ENCODE data around the gene KDM8. TPM values are rescaled to one million over a fixed set of nuclear protein-coding genes. Genes with fewer than 3 reads are reported as not detected.
A peak's percentile ranks its signal among the peaks of the same experiment; 100 is the strongest.

The KDM8 gene
- total and polyA plus RNA-seq, 5 donors from 2014 or later: 2.8 to 14.7 (median 5.5) TPM

DNA sequence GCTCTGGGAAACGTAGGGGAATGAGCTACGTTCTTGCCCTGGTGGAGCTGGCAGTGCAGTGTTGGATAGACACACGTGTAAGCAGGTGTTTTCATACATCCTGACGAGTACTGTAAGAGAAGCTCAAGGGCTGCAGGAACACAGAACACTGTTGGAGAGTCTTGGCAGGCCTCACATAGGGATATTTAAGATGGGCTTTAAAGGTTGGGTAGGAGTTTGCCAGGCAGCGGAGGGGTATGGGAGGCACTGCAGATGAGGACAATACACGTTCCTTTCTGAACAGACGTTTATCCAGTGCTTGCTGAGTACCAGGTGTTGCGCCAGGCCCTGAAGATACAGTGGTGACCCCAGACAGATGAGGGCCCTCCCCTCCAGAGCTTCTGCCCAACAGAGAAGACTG lies 6.3 kb downstream of the KDM8 start:
- peaks cover 13% of the 10 kb centered on the region for H3K36me3 Mint-ChIP-seq
- Histone ChIP-seq H3K9me3 (ENCODE audit: control insufficient read depth in 2 of 2, low read length in 2 of 2) (no peaks in the 10 kb centered on the region), H3K36me3 (ENCODE audit: control insufficient read depth, insufficient read depth, low read length) (peaks cover 34% of the 10 kb centered on the region), H3K4me1 (ENCODE audit: control insufficient read depth, insufficient read depth, low read length, poor library complexity, severe bottlenecking) (peaks cover 3% of the 10 kb centered on the region), H3K4me3 (ENCODE audit: low read depth, low read length) (no peak overlapping the region), H3K27me3 (ENCODE audit: control insufficient read depth, insufficient read depth, low read length) (no peaks in the 10 kb centered on the region), H3K27ac (ENCODE audit: insufficient read depth, low read length, poor library complexity, severe bottlenecking) (no peak overlapping the region)
- H3K27me3 Mint-ChIP-seq: no peaks in the 10 kb centered on the region
- H3K4me1 Mint-ChIP-seq: peaks cover 0 to 10% (median 1%) of the 10 kb centered on the region in 4 donors
- DNase-seq (no peak), ATAC-seq (ENCODE audit: low read depth in 2 of 2) (no peak)
- no peak overlapping the region for H3K27ac Mint-ChIP-seq
- no peak overlapping the region for H3K4me3 Mint-ChIP-seq
- H3K9me3 Mint-ChIP-seq: no peaks in the 10 kb centered on the region

DNA sequence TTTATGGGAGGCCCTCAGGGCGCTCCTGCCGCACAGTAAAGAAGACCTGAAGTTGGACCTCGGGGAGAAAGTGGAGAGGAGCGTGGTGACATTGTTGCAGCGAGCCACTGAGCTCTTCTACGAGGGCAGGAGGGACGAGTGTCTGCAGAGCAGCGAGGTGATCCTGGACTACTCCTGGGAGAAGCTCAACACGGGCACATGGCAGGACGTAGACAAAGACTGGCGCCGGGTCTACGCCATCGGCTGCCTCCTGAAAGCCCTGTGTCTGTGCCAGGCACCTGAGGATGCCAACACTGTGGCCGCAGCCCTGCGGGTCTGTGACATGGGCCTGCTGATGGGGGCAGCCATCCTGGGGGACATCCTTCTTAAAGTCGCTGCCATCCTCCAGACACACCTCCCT lies 6.8 kb downstream of the KDM8 start:
- peaks cover 18% of the 10 kb centered on the region for H3K36me3 Mint-ChIP-seq
- H3K9me3 Mint-ChIP-seq: no peaks in the 10 kb centered on the region
- no peak for ATAC-seq (ENCODE audit: low read depth in 2 of 2)
- H3K27ac Mint-ChIP-seq: no peak overlapping the region
- no peaks in the 10 kb centered on the region for H3K27me3 Mint-ChIP-seq
- Histone ChIP-seq H3K27me3 (ENCODE audit: control insufficient read depth, insufficient read depth, low read length) (no peaks in the 10 kb centered on the region), H3K36me3 (ENCODE audit: control insufficient read depth, insufficient read depth, low read length) (peaks cover 40% of the 10 kb centered on the region), H3K9me3 (ENCODE audit: control insufficient read depth in 2 of 2, low read length in 2 of 2) (no peaks in the 10 kb centered on the region), H3K4me1 (ENCODE audit: control insufficient read depth, insufficient read depth, low read length, poor library complexity, severe bottlenecking) (no peaks in the 10 kb centered on the region), H3K27ac (ENCODE audit: insufficient read depth, low read length, poor library complexity, severe bottlenecking) (no peak overlapping the region), H3K4me3 (ENCODE audit: low read depth, low read length) (no peak overlapping the region)
- peaks cover 0 to 10% (median under 1%) of the 10 kb centered on the region in 4 donors for H3K4me1 Mint-ChIP-seq
- H3K4me3 Mint-ChIP-seq: no peak overlapping the region
- no peak for DNase-seq

DNA sequence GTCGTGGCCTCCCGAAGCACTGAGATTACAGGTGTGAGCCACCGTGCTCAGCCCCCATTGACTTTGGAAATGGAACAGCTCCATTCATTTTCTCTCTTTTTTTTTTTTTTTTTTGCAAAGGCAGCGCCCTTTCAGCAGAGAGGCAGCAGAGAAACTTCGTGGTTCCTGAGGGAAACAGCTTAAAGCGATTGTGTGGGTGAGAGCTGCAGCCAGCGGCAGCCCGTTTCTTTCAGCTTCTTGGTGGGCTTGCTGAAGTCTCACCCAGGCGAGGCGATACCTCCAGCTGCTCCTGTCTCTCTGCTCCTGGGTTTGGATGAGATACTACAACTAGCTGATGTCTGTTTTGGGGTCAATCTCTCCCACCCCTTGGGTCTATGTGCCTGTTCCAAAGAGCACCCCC lies 7.7 kb downstream of the KDM8 start:
- H3K36me3 ChIP-seq (ENCODE audit: control insufficient read depth, insufficient read depth, low read length): peaks cover 47% of the 10 kb centered on the region
- Mint-ChIP-seq H3K9me3 (no peaks in the 10 kb centered on the region), H3K4me3 (no peak overlapping the region), H3K4me1 (peaks cover 0 to 8% (median 0%) of the 10 kb centered on the region in 4 donors), H3K27me3 (no peaks in the 10 kb centered on the region), H3K36me3 (peaks cover 22% of the 10 kb centered on the region), H3K27ac (no peak overlapping the region)
- no peak overlapping the region for H3K27ac ChIP-seq (ENCODE audit: insufficient read depth, low read length, poor library complexity, severe bottlenecking)
- H3K4me1 ChIP-seq (ENCODE audit: control insufficient read depth, insufficient read depth, low read length, poor library complexity, severe bottlenecking): no peaks in the 10 kb centered on the region
- no peak overlapping the region for H3K4me3 ChIP-seq (ENCODE audit: low read depth, low read length)
- H3K9me3 ChIP-seq (ENCODE audit: control insufficient read depth in 2 of 2, low read length in 2 of 2): no peaks in the 10 kb centered on the region
- ATAC-seq (ENCODE audit: low read depth in 2 of 2): no peak
- DNase-seq: no peak
- H3K27me3 ChIP-seq (ENCODE audit: control insufficient read depth, insufficient read depth, low read length): no peaks in the 10 kb centered on the region

DNA sequence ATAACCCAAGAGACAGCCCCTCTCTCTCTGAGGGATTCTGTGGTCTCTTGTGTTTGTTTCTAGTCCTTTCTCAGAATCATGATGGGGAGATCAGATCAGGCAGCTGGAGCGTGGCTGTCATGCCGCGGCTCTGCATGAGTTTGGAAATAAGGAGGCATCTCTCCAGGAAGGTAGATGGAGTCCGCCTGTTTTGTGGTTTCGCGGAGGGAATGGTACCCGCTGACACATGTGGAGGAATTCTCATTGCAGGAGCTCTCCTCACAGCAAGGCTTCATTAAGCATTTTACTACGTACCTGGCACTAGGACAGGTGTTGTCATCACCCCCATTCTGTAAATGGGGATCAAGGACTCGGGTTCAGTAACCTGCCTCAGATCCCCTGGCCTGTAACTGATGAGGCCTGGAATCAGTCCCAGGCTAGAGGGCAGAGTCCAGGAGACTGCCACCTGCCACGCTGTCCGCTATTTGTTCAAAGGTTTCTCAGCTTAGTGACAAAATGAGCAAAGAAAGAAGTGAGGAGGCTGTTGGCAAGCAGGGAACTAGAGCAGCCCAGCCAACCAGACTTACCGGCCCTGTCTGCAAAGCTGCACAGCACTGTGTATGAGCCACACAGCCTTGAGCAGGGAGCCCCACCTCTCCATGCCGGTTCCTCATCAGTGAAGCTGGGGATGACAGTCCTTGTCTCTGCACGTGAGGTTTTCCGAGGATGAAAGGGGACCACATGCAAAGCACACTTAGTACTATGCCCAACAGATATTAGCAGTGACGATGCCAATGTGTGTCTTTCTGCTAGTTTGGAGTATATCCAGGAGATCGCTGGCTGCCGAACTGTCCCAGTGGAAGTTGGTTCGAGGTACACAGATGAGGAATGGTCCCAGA lies 11.0 kb downstream of the KDM8 start:
- ATAC-seq (ENCODE audit: low read depth in 2 of 2): no peak
- H3K27ac Mint-ChIP-seq: peak overlapping the region in 2 of 3 donors; percentile 12 to 61

DNA sequence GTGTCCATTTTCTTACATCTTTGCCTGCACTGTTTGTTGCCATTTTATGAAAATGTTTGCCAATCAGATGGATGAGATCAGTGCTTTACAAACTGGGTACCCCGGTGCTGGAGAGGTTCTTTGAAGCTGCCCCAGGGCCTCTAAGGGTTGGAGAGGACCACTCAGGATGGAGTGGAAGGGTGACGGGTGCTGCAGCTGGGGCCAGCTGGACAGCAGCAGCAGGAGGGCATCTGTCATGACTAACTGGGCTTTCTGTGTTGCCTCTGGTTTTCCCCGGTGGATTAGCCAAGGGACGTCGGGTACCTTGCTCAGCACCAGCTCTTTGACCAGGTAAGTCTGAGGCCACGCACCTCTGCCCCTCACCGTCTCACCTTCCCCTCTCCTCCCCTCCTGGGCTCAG lies 12.3 kb downstream of the KDM8 start:
- Histone ChIP-seq H3K27me3 (ENCODE audit: control insufficient read depth, insufficient read depth, low read length) (no peaks in the 10 kb centered on the region), H3K27ac (ENCODE audit: insufficient read depth, low read length, poor library complexity, severe bottlenecking) (no peak overlapping the region), H3K4me1 (ENCODE audit: control insufficient read depth, insufficient read depth, low read length, poor library complexity, severe bottlenecking) (no peaks in the 10 kb centered on the region), H3K36me3 (ENCODE audit: control insufficient read depth, insufficient read depth, low read length) (peaks cover 59% of the 10 kb centered on the region), H3K4me3 (ENCODE audit: low read depth, low read length) (no peak overlapping the region), H3K9me3 (ENCODE audit: control insufficient read depth in 2 of 2, low read length in 2 of 2) (no peaks in the 10 kb centered on the region)
- Mint-ChIP-seq H3K4me3 (no peak overlapping the region), H3K36me3 (peaks cover 19% of the 10 kb centered on the region), H3K9me3 (no peaks in the 10 kb centered on the region), H3K27ac (no peak overlapping the region), H3K27me3 (no peaks in the 10 kb centered on the region), H3K4me1 (peaks cover 0 to 5% (median 0%) of the 10 kb centered on the region in 4 donors)
- DNase-seq: no peak
- ATAC-seq (ENCODE audit: low read depth in 2 of 2): no peak

More for the DNA sequence above, 11.0 kb downstream of the KDM8 start:
- peaks cover 19% of the 10 kb centered on the region for H3K36me3 Mint-ChIP-seq
- Histone ChIP-seq H3K27ac (ENCODE audit: insufficient read depth, low read length, poor library complexity, severe bottlenecking) (no peak overlapping the region), H3K9me3 (ENCODE audit: control insufficient read depth in 2 of 2, low read length in 2 of 2) (no peaks in the 10 kb centered on the region), H3K27me3 (ENCODE audit: control insufficient read depth, insufficient read depth, low read length) (no peaks in the 10 kb centered on the region), H3K36me3 (ENCODE audit: control insufficient read depth, insufficient read depth, low read length) (peaks cover 63% of the 10 kb centered on the region), H3K4me1 (ENCODE audit: control insufficient read depth, insufficient read depth, low read length, poor library complexity, severe bottlenecking) (no peaks in the 10 kb centered on the region), H3K4me3 (ENCODE audit: low read depth, low read length) (no peak overlapping the region)
- H3K27me3 Mint-ChIP-seq: no peaks in the 10 kb centered on the region
- H3K4me3 Mint-ChIP-seq: no peak overlapping the region
- H3K9me3 Mint-ChIP-seq: no peaks in the 10 kb centered on the region
- H3K4me1 Mint-ChIP-seq: peaks cover 0 to 5% (median 0%) of the 10 kb centered on the region in 4 donors
- no peak for DNase-seq

DNA sequence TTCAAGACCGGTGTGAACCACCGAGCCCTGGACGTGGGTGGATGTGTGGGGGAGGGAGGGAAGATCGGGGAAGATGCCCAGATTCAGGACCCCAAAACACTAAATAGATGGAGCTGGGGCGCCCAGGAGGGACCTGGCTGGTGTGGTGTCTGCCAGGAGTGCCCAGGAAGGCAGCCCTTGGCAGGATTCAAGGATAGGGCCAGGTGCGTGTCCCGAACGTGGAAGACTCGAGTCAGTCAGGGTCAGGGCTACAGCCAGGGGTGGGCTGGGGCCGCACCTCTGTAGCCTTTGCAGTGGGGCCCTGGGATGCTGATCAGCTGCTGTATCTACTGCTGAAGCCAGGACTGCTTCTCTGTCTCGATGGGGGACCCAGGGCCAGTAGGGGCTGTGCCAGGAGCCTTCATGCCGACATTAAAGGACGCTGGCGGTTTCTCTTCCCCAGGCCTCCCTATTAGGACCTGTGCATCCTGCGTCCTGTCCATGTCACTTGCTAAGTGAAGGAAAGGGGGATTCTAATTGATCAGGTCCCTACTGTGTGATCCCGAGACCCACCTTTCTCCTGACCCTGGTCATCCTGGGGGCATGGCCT lies 13.1 kb downstream of the KDM8 start:
- Mint-ChIP-seq H3K4me3 (no peak overlapping the region), H3K27ac (no peak overlapping the region), H3K4me1 (peaks cover 0 to 5% (median 0%) of the 10 kb centered on the region in 4 donors), H3K36me3 (peaks cover 19% of the 10 kb centered on the region), H3K9me3 (no peaks in the 10 kb centered on the region), H3K27me3 (no peaks in the 10 kb centered on the region)
- Histone ChIP-seq H3K4me3 (ENCODE audit: low read depth, low read length) (no peak overlapping the region), H3K27ac (ENCODE audit: insufficient read depth, low read length, poor library complexity, severe bottlenecking) (no peak overlapping the region), H3K4me1 (ENCODE audit: control insufficient read depth, insufficient read depth, low read length, poor library complexity, severe bottlenecking) (no peaks in the 10 kb centered on the region), H3K36me3 (ENCODE audit: control insufficient read depth, insufficient read depth, low read length) (peaks cover 57% of the 10 kb centered on the region), H3K9me3 (ENCODE audit: control insufficient read depth in 2 of 2, low read length in 2 of 2) (no peaks in the 10 kb centered on the region), H3K27me3 (ENCODE audit: control insufficient read depth, insufficient read depth, low read length) (no peaks in the 10 kb centered on the region)
- ATAC-seq (ENCODE audit: low read depth in 2 of 2) (no peak), DNase-seq (no peak)

DNA sequence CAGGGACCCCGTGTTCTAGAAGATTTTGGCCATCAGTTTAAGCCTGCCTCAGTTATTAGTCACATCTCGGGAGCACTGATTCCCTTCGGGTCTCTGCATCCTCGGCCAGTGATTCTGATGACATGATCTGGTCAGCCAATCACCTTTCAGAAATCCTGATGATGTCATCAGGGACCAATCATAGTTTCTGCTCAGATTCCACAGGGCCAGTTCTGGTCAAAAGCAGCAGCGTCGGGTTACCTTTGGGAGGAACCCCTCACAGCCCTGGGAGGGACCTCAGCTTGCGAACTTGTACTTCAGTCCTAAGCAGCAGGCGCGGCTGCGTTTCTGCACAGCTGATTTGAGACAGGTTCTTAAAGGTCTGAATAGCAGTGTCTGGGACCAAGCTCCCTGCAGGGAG lies 13.9 kb downstream of the KDM8 start:
- Mint-ChIP-seq H3K9me3 (no peaks in the 10 kb centered on the region), H3K27ac (no peak overlapping the region)

More for the DNA sequence above, 13.9 kb downstream of the KDM8 start:
- ATAC-seq (ENCODE audit: low read depth in 2 of 2): no peak
- Histone ChIP-seq H3K4me3 (ENCODE audit: low read depth, low read length) (no peak overlapping the region), H3K9me3 (ENCODE audit: control insufficient read depth in 2 of 2, low read length in 2 of 2) (no peaks in the 10 kb centered on the region), H3K4me1 (ENCODE audit: control insufficient read depth, insufficient read depth, low read length, poor library complexity, severe bottlenecking) (no peaks in the 10 kb centered on the region), H3K27me3 (ENCODE audit: control insufficient read depth, insufficient read depth, low read length) (no peaks in the 10 kb centered on the region), H3K27ac (ENCODE audit: insufficient read depth, low read length, poor library complexity, severe bottlenecking) (no peak overlapping the region), H3K36me3 (ENCODE audit: control insufficient read depth, insufficient read depth, low read length) (peaks cover 59% of the 10 kb centered on the region)
- Mint-ChIP-seq H3K27me3 (no peaks in the 10 kb centered on the region), H3K4me3 (no peak overlapping the region), H3K36me3 (peaks cover 19% of the 10 kb centered on the region), H3K4me1 (peaks cover 0 to 5% (median 0%) of the 10 kb centered on the region in 4 donors)
- DNase-seq: no peak
